ENCODE measurements around the gene PON2.

PON2 gene

GRCh38 chr7:95476072-95476847 is 41.4 kb upstream of the PON2 start:
- Histone ChIP-seq H3K4me3 (ENCODE audit: low read depth in 1 of 2, low read length in 2 of 2) (no peak overlapping the region), H3K9ac (ENCODE audit: low read depth, low read length) (peak overlapping the region; percentile 19; the same call in 1 of the 2 replicates)

GRCh38 chr7:95473276-95473985 is 38.6 kb upstream of the PON2 start:
- Histone ChIP-seq H3K9me3 (ENCODE audit: insufficient read depth, low read length, severe bottlenecking) (no peaks in the 10 kb centered on the region), H3K4me3 (ENCODE audit: low read depth in 1 of 2, low read length in 2 of 2) (no peak overlapping the region), H3K4me2 (ENCODE audit: insufficient read depth, low read length) (no peak overlapping the region), H3K79me2 (ENCODE audit: insufficient read depth, low read length) (no peaks in the 10 kb centered on the region), H4K20me1 (ENCODE audit: insufficient read depth, low read length) (no peaks in the 10 kb centered on the region), H3K36me3 (ENCODE audit: insufficient read depth, low read length) (no peaks in the 10 kb centered on the region), H3K27me3 (ENCODE audit: insufficient read depth, low read length, poor library complexity) (no peaks in the 10 kb centered on the region), H3K4me1 (ENCODE audit: insufficient read depth, low read length) (peaks cover 65% of the 10 kb centered on the region), H2AFZ (ENCODE audit: low read depth, low read length) (no peak overlapping the region), H3K27ac (ENCODE audit: low read length) (no peak overlapping the region), H3K9ac (ENCODE audit: low read depth, low read length) (no peak overlapping the region)
- DNase-seq: no peak
- TF ChIP-seq CTCF (IDR thresholded peaks at IDR 0.05; ENCODE audit: borderline replicate concordance, extremely low read depth, low read length, poor library complexity, severe bottlenecking): no peak
- no peak for TF ChIP-seq EZH2 (IDR thresholded peaks at IDR 0.05; ENCODE audit: borderline replicate concordance, low read depth, low read length, severe bottlenecking)
- no peak for ATAC-seq (ENCODE audit: insufficient read depth, low read depth)

More at GRCh38 chr7:95476072-95476847, 41.4 kb upstream of the PON2 start:
- H4K20me1 ChIP-seq (ENCODE audit: insufficient read depth, low read length): no peaks in the 10 kb centered on the region
- no peaks in the 10 kb centered on the region for H3K36me3 ChIP-seq (ENCODE audit: insufficient read depth, low read length)
- H3K4me1 ChIP-seq (ENCODE audit: insufficient read depth, low read length): peaks cover 41% of the 10 kb centered on the region
- ATAC-seq (ENCODE audit: insufficient read depth, low read depth) (peak; percentile 37; the same call in 1 of the 3 replicates), DNase-seq (no peak)
- H2AFZ ChIP-seq (ENCODE audit: low read depth, low read length): peak overlapping the region; percentile 70
- H3K27me3 ChIP-seq (ENCODE audit: insufficient read depth, low read length, poor library complexity): no peaks in the 10 kb centered on the region
- no peak for TF ChIP-seq CTCF (IDR thresholded peaks at IDR 0.05; ENCODE audit: borderline replicate concordance, extremely low read depth, low read length, poor library complexity, severe bottlenecking)
- no peak for TF ChIP-seq EZH2 (IDR thresholded peaks at IDR 0.05; ENCODE audit: borderline replicate concordance, low read depth, low read length, severe bottlenecking)
- H3K27ac ChIP-seq (ENCODE audit: low read length): peak overlapping the region; percentile 73
- H3K4me2 ChIP-seq (ENCODE audit: insufficient read depth, low read length): peak overlapping the region; percentile 37; the same call in 1 of the 2 replicates
- H3K79me2 ChIP-seq (ENCODE audit: insufficient read depth, low read length): no peaks in the 10 kb centered on the region
- H3K9me3 ChIP-seq (ENCODE audit: insufficient read depth, low read length, severe bottlenecking): no peaks in the 10 kb centered on the region

GRCh38 chr7:95472581-95473161 is 37.8 kb upstream of the PON2 start:
- Histone ChIP-seq H3K4me2 (ENCODE audit: insufficient read depth, low read length) (no peak overlapping the region), H3K4me3 (ENCODE audit: low read depth in 1 of 2, low read length in 2 of 2) (no peak overlapping the region), H3K9me3 (ENCODE audit: insufficient read depth, low read length, severe bottlenecking) (no peaks in the 10 kb centered on the region), H3K27me3 (ENCODE audit: insufficient read depth, low read length, poor library complexity) (no peaks in the 10 kb centered on the region), H2AFZ (ENCODE audit: low read depth, low read length) (no peak overlapping the region), H4K20me1 (ENCODE audit: insufficient read depth, low read length) (no peaks in the 10 kb centered on the region), H3K4me1 (ENCODE audit: insufficient read depth, low read length) (peaks cover 58% of the 10 kb centered on the region), H3K9ac (ENCODE audit: low read depth, low read length) (no peak overlapping the region), H3K36me3 (ENCODE audit: insufficient read depth, low read length) (no peaks in the 10 kb centered on the region), H3K27ac (ENCODE audit: low read length) (peak overlapping the region; percentile 11; the same call in 1 of the 2 replicates), H3K79me2 (ENCODE audit: insufficient read depth, low read length) (no peaks in the 10 kb centered on the region)
- no peak for DNase-seq
- no peak for ATAC-seq (ENCODE audit: insufficient read depth, low read depth)
- TF ChIP-seq EZH2 (IDR thresholded peaks at IDR 0.05; ENCODE audit: borderline replicate concordance, low read depth, low read length, severe bottlenecking) (no peak), CTCF (IDR thresholded peaks at IDR 0.05; ENCODE audit: borderline replicate concordance, extremely low read depth, low read length, poor library complexity, severe bottlenecking) (no peak)
